Activated CD4-positive, alpha-beta T cell treated with anti-CD3 and anti-CD28 coated beads, Interleukin-10, Interleukin-2, amounts not matched to agents 100 ng/mL and 50 ng/mL, durations not matched to agents 16 hours and 8 hours (primary cell): ENCODE results near the gene PHYHIPL.

ENCODE experiments used
- DNase-seq: peaks from one replicate; pipeline ENCODE4 v3.0.0-alpha.2; 2020

PHYHIPL gene

DNA sequence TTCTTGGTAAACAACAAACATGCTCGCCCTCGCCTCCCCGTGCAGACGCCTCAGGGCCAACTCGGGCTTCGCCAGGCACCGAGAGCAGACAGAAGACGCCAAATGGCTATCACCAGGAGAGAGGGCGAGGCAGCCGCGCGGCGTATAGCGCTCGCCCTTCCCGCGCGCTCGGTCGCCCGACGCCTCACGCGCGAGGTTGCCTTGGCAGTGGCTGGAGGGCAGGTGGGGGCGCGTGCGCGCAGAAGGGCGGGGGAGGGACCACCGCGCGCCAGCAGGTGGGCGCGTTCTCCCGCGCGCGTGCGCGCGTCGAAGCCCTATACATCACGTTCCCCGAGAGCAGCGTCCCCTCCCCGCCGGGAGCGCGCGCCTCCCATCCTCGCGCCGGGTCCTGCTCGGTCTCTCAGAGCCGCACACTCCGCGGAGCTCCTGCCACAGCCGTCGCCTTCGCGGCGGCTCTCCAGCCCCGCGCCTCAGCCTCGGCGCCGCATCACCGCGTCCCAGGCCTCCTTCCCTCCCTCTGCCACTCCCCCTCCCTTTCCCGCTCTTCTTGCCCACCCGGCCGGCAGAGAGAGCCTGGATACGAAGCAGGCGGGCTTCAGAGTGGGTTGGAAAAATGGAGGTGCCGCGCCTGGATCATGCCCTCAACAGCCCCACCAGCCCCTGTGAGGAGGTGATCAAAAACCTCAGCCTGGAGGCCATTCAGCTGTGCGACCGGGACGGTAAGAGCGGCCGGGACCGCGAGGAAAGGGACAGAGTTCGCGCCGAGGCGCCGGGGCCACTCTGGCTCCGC, at the start of gene PHYHIPL:
Gene PHYHIPL, plus strand, starts transcription at position 403 of the 790 bp plus-strand sequence. Its CDS starts 211 bp downstream, at position 614.
- DNase-seq, result no peak

GRCh38 chr10:59126991-59127390, 49.5 kb upstream of the PHYHIPL start:
- no peak for DNase-seq

- DNase-seq, result no peak
Measured at GRCh38 chr10:59127991-59128390, 48.5 kb upstream of the PHYHIPL start.

- DNase-seq, result no peak
Measured at GRCh38 chr10:59129867-59130266, 46.6 kb upstream of the PHYHIPL start.

- no peak for DNase-seq
Measured at GRCh38 chr10:59131666-59132065, 44.8 kb upstream of the PHYHIPL start.

GRCh38 chr10:59133841-59134593, 42.4 kb upstream of the PHYHIPL start:
- DNase-seq, result no peak

- no peak for DNase-seq
Measured at GRCh38 chr10:59134785-59135184, 41.7 kb upstream of the PHYHIPL start.

DNA sequence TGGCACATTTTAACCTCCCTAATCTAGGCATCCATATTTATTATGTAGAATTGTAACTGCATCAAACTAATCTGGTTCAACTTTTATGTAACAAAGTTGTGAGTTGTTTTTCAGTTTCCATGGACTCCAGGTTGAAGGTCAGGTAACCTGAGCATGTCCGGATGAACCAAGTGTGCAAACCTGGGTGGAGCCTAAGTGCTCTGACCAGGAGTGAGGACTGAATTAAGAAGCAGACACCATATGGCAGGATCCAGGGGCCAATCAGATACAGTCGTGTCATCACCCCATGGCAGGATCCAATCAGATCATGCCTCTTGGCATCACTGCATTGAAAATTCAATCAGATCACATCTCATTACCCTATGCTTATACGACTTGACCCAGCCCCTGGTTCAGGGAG, 41.2 kb upstream of the PHYHIPL start:
- no peak for DNase-seq

GRCh38 chr10:59138052-59138451, 38.4 kb upstream of the PHYHIPL start:
- DNase-seq, result no peak

DNA sequence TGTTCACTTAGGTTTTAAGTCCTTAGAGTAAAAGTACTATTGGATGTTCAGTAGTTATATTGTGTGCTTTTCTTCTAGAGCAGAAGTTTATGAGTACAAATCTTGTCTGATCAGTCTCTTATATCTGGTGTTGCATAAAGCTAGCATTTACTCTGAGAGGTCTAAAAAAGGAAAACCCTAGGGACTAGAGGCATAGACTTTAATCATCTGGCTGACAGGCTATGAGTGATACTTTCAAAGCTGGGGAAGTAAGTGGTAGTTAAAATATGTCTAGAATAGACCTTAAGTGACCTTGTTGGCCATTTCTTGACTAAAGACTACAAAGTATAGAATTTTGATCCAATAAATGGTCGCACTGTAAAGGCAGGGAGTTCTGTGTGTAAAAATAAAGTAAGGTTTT, 32.9 kb upstream of the PHYHIPL start:
- DNase-seq, result no peak

DNA sequence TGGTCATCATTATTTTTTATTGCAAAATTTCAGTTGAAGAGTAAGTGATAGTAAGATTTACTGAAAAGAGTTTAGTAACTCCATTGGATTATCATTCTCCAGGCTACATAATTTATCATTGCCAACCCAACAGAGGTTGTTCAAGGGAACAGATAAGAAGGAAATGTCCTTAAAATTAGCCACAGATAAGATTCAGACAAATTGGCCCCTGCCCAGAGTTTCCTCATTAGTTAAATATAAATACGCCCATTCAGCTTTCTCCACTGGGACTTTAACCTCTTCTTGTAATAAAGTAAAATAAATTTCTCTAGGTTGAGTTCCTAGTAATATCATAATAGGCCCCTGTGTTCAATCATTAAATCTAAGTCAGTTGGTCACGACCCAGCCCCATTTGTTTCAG, 27.7 kb upstream of the PHYHIPL start:
- DNase-seq, result no peak

- no peak for DNase-seq
Measured at GRCh38 chr10:59155556-59155955, 20.9 kb upstream of the PHYHIPL start.

GRCh38 chr10:59167512-59167911, 8.9 kb upstream of the PHYHIPL start:
- DNase-seq, result no peak

GRCh38 chr10:59172567-59172966, 3.9 kb upstream of the PHYHIPL start:
- DNase-seq, result no peak

DNA sequence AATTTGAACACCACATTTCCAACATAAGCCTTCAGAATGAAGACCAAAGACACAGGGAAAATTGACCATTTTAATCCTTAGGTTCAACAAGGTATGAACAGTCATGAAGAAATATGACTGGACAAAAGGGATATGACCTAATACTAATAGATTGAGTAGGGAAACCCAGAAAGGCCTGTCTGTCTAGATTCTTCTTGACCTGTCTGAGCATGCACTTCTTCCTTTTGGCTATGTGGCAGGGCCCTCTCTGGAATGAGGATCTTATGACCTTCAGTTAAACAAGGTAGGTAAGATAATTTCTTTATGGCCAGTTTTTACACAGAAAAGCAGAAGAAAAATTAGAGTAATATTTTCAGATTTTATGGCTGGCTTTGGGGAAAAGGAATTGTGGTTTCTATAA, 3.0 kb upstream of the PHYHIPL start:
- DNase-seq, result no peak

GRCh38 chr10:59175538-59176240, 754 bp upstream of the PHYHIPL start:
- no peak for DNase-seq

GRCh38 chr10:59177031-59177797, 771 bp downstream of the PHYHIPL start:
- DNase-seq, result no peak

DNA sequence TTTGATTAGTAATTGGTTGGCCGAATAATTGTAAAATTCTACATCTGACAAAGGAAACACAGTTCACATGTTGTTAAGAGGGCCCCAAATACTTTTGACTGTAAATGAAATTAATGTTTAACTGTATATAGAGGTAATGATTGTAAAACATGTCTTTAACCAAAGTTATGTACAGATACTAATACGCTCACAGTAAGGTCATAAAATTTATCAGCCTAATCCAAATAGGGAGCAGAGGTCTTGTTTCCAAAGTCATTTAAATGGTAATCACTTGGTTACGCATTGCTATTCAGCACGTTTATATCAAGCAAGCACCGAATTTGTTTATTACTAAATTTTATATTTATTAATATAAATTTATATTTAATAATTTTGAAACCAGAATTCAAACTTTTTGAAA, 1.4 kb downstream of the PHYHIPL start:
- DNase-seq, result no peak

DNA sequence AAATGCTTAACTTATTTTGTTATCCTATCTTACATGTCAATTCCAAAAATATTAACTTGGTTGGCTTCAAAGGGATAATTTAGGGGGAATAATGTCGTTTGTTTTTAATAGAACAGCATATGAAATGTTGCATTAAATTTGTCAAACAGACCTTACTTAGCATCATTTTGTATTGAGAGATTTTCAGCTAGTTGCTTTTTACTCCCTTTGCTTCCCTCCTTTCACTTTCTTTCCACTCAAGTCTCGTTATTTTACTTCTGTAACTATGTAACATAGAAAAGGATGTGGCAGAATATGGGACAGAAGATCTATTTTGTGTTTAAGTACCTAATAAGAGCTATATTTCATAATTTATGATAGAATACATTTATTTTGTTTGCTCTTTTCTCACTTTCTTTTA, 2.6 kb downstream of the PHYHIPL start:
- no peak for DNase-seq

DNA sequence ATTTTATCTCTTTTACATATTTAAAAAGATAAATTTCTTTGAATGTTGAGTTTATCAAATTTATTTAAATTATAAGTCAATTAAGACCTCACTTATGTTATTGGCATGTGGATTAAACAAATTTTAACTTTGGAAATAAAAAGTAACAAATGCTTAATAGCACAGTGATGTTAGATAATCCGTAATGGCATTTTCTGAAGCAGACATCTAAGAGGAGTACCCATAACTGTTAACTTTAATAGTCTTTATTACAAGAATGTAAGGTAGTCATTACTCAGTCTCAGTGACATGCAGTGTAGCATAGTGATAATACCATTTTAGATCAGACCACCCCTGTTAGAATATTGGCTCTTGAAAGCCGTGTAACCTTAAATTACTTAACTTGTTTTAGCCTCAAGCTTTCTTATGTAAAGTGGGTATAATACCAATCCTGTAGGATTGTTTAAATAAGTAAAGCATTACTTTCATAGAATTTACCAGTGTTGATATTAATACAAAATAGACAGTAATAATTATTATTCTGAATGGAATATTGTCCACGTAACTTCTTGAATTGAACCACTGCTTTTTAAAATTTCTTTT, 4.3 kb downstream of the PHYHIPL start:
- no peak for DNase-seq

GRCh38 chr10:59181668-59182067, 5.2 kb downstream of the PHYHIPL start:
- peak; percentile 1 for DNase-seq

GRCh38 chr10:59190332-59190731, 13.9 kb downstream of the PHYHIPL start:
- no peak for DNase-seq
